GM21526 (cell line): ENCODE data around the gene CLDN6.
A peak's percentile ranks its signal among the peaks of the same experiment; 100 is the strongest.

Experiments used
- ATAC-seq: cut with Tn5 transposase; IDR thresholded peaks from one replicate; pipeline ENCODE4 v1.9.1; 2021; ENCODE audit warnings: moderate library complexity; ENCODE audit not compliant: unreplicated experiment, low FRiP score

The CLDN6 gene

GRCh38 chr16:3015865-3016521 lies 2.0 kb downstream of the CLDN6 start:
- no peak for ATAC-seq

- no peak for ATAC-seq
These were observed 3.0 kb downstream of the CLDN6 start for GRCh38 chr16:3014971-3015370.

- ATAC-seq: no peak
These were observed 3.8 kb downstream of the CLDN6 start for GRCh38 chr16:3013998-3014690.

- ATAC-seq: no peak
These were observed 4.5 kb downstream of the CLDN6 start for GRCh38 chr16:3013491-3013951.

- no peak for ATAC-seq
These were observed 5.1 kb downstream of the CLDN6 start, which contains the start of gene CLDN9 for GRCh38 chr16:3012828-3013420. Gene CLDN9 (plus strand): TSS chr16:3012923. CDS start chr16:3013363, 440 bp downstream.

- no peak for ATAC-seq
These were observed 5.7 kb downstream of the CLDN6 start for GRCh38 chr16:3012246-3012645.

GRCh38 chr16:3010510-3010909 lies 7.5 kb downstream of the CLDN6 start:
- ATAC-seq: no peak

- ATAC-seq: no peak
These were observed 8.2 kb downstream of the CLDN6 start for GRCh38 chr16:3009568-3010390.

GRCh38 chr16:3008690-3009037 lies 9.3 kb downstream of the CLDN6 start:
- ATAC-seq: no peak

GRCh38 chr16:3007957-3008689 lies 9.9 kb downstream of the CLDN6 start:
- ATAC-seq: no peak

GRCh38 chr16:3007059-3007956 lies 10.7 kb downstream of the CLDN6 start:
- no peak for ATAC-seq

GRCh38 chr16:3004781-3005284 lies 13.2 kb downstream of the CLDN6 start:
- ATAC-seq: no peak

- no peak for ATAC-seq
These were observed 13.7 kb downstream of the CLDN6 start for GRCh38 chr16:3004319-3004718.

- ATAC-seq: peak; percentile 90
These were observed 14.3 kb downstream of the CLDN6 start for GRCh38 chr16:3003582-3004270.

- no peak for ATAC-seq
These were observed 16.7 kb downstream of the CLDN6 start for GRCh38 chr16:3001316-3001715.

- no peak for ATAC-seq
These were observed 17.4 kb downstream of the CLDN6 start for GRCh38 chr16:3000540-3000939.

GRCh38 chr16:2999929-3000328 lies 18.1 kb downstream of the CLDN6 start:
- ATAC-seq: no peak

- ATAC-seq: no peak
These were observed 21.7 kb downstream of the CLDN6 start for GRCh38 chr16:2996298-2996697.
